Stimulated activated effector memory CD8-positive, alpha-beta T cell treated with anti-CD3 and anti-CD28 coated beads, Interleukin-12 subunit alpha, Interleukin-12 subunit beta, amount 100 ng/mL, for 72 hours (primary cell): Measurements from ENCODE around the gene PPIL1.

Experiments used
- ATAC-seq: fragments of 150-1000 bp; cut with Tn5 transposase; 2 replicates; pipeline ENCODE4 v1.10.0; 2021
- DNase-seq, 2 donors: peaks; one replicate each; pipeline ENCODE4 v3.0.0; 2021 to 2022; ENCODE audit warnings: low spot score in 2 of 2
- H3K27ac Mint-ChIP-seq: one replicate; pipeline ENCODE4 v1.8.0; 2022; ENCODE audit warnings: mild to moderate bottlenecking, mixed read lengths
- H3K36me3 Mint-ChIP-seq: one replicate; pipeline ENCODE4 v1.8.0; 2022; ENCODE audit warnings: mild to moderate bottlenecking, mixed read lengths
- H3K4me1 Mint-ChIP-seq: one replicate; pipeline ENCODE4 v1.8.0; 2022; ENCODE audit warnings: mixed read lengths
- H3K4me3 Mint-ChIP-seq: one replicate; pipeline ENCODE4 v1.8.0; 2022; ENCODE audit warnings: mild to moderate bottlenecking, mixed read lengths
- H3K9me3 Mint-ChIP-seq: one replicate; pipeline ENCODE4 v1.8.0; 2022; ENCODE audit warnings: mixed read lengths

The PPIL1 gene

DNA sequence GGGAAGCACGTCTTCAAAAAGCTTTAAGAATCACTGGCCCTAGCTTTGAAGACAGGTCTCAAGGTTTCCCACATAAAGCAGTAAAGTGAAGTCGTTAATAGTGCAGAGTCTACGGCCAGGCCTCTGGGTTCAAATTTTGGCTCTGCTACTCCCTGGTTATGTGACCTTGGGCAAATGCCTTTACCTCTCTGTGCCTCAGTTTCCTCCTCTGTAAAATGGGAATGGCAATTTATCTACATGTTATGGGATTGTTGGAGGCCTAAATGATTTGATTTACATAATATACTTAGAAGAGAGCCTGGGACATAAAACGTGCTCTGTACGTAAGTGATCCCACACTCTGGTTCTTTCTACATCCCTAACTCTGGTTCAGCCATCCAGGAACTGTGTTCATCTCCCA lies 67.5 kb downstream of the PPIL1 start:
- H3K9me3 Mint-ChIP-seq = no peaks in the 10 kb centered on the region

GRCh38 chr6:36805917-36806316 lies 68.7 kb downstream of the PPIL1 start:
- Mint-ChIP-seq H3K27ac (no peak overlapping the region), H3K4me1 (no peaks in the 10 kb centered on the region), H3K36me3 (no peaks in the 10 kb centered on the region), H3K4me3 (no peak overlapping the region), H3K9me3 (no peaks in the 10 kb centered on the region)
- DNase-seq = no peak
- no peak for ATAC-seq

More for the DNA sequence above, 67.5 kb downstream of the PPIL1 start:
- Mint-ChIP-seq H3K4me1 (no peaks in the 10 kb centered on the region), H3K4me3 (no peak overlapping the region), H3K27ac (no peak overlapping the region), H3K36me3 (no peaks in the 10 kb centered on the region)
- ATAC-seq (no peak), DNase-seq (no peak)

GRCh38 chr6:36805096-36805797 lies 69.4 kb downstream of the PPIL1 start:
- no peak for ATAC-seq
- Mint-ChIP-seq H3K4me1 (no peaks in the 10 kb centered on the region), H3K36me3 (no peaks in the 10 kb centered on the region), H3K27ac (no peak overlapping the region), H3K4me3 (no peak overlapping the region), H3K9me3 (no peaks in the 10 kb centered on the region)
- no peak for DNase-seq
